OCI-LY1 (cell line): ENCODE data around the gene MIOX.

Source experiments
- H2AFZ ChIP-seq: fragments of 200-600 bp; sonication (generic), shearing (Covaris generic); 2 replicates; pipeline ENCODE4 v1.6.0; 2014; ENCODE audit warnings: antibody characterized with exemption, mild to moderate bottlenecking, low read length
- H3F3A ChIP-seq: fragments of 200-600 bp; sonication (generic), shearing (Covaris generic); 2 replicates; pipeline ENCODE4 v1.6.0; 2014; ENCODE audit warnings: mild to moderate bottlenecking, antibody characterized with exemption, low read length, moderate library complexity; ENCODE audit not compliant: insufficient read depth
- H3K27ac ChIP-seq: fragments of 200-600 bp; sonication (generic); 2 replicates; pipeline ENCODE4 v1.5.1; 2014; ENCODE audit warnings: low read length, mixed run types, mild to moderate bottlenecking, low read depth; ENCODE audit not compliant: poor library complexity, severe bottlenecking
- H3K27me3 ChIP-seq: fragments of 200-600 bp; sonication (generic); 2 replicates; pipeline ENCODE4 v1.6.0; 2014; ENCODE audit warnings: antibody characterized with exemption, mild to moderate bottlenecking, low read length, moderate library complexity; ENCODE audit not compliant: insufficient read depth
- H3K36me3 ChIP-seq: fragments of 200-600 bp; sonication (generic); 2 replicates; pipeline ENCODE4 v1.6.1; 2014; ENCODE audit warnings: mild to moderate bottlenecking, antibody characterized with exemption, low read length, moderate library complexity, mixed read lengths; ENCODE audit not compliant: insufficient read depth
- H3K4me1 ChIP-seq: fragments of 200-600 bp; sonication (generic); 2 replicates; pipeline ENCODE4 v1.5.1; 2014; ENCODE audit warnings: mild to moderate bottlenecking, low read length, moderate library complexity; ENCODE audit not compliant: insufficient read depth, severe bottlenecking
- H3K4me2 ChIP-seq: fragments of 200-600 bp; sonication (generic), shearing (Covaris generic); 2 replicates; pipeline ENCODE4 v1.6.1; 2014; ENCODE audit warnings: low read length
- H3K4me3 ChIP-seq: fragments of 200-600 bp; sonication (generic); 2 replicates; pipeline ENCODE4 v1.5.1; 2014; ENCODE audit warnings: low read length, low read depth, mild to moderate bottlenecking, mixed read lengths; ENCODE audit not compliant: poor library complexity, severe bottlenecking
- H3K79me2 ChIP-seq: fragments of 200-600 bp; shearing (Covaris generic); 2 replicates; pipeline ENCODE4 v1.6.1; 2016; ENCODE audit warnings: mixed run types, low read length, mixed read lengths; ENCODE audit not compliant: insufficient read depth
- H3K9ac ChIP-seq: fragments of 200-600 bp; sonication (generic), shearing (Covaris generic); 2 replicates; pipeline ENCODE4 v1.6.1; 2014; ENCODE audit warnings: mild to moderate bottlenecking, low read length, mixed read lengths
- H3K9me2 ChIP-seq: fragments of 200-600 bp; sonication (generic), shearing (Covaris generic); 2 replicates; pipeline ENCODE4 v1.6.1; 2014; ENCODE audit warnings: low read depth, mild to moderate bottlenecking, low read length, mixed read lengths
- H3K9me3 ChIP-seq: fragments of 200-600 bp; shearing (Covaris generic); 2 replicates; pipeline ENCODE4 v1.6.1; 2014; ENCODE audit warnings: low read length, mixed read lengths
- H4K20me1 ChIP-seq: fragments of 200-600 bp; sonication (generic), shearing (Covaris generic); 2 replicates; pipeline ENCODE4 v1.6.0; 2016; ENCODE audit warnings: mild to moderate bottlenecking, low read length; ENCODE audit not compliant: insufficient read depth
- CTCF ChIP-seq: fragments of 200-600 bp; sonication (generic), shearing (Covaris generic); IDR thresholded peaks from 2 replicates; pipeline ENCODE4 v1.5.1; 2017; ENCODE audit warnings: mild to moderate bottlenecking, antibody characterized with exemption, low read length, moderate library complexity, mixed read lengths
- EZH2 ChIP-seq: fragments of 200-600 bp; sonication (generic), shearing (Covaris generic); IDR thresholded peaks from 2 replicates; pipeline ENCODE4 v1.8.0; 2017; ENCODE audit warnings: borderline replicate concordance, mixed run types, mild to moderate bottlenecking, antibody characterized with exemption, low read length, moderate library complexity, mixed read lengths

Gene MIOX

DNA sequence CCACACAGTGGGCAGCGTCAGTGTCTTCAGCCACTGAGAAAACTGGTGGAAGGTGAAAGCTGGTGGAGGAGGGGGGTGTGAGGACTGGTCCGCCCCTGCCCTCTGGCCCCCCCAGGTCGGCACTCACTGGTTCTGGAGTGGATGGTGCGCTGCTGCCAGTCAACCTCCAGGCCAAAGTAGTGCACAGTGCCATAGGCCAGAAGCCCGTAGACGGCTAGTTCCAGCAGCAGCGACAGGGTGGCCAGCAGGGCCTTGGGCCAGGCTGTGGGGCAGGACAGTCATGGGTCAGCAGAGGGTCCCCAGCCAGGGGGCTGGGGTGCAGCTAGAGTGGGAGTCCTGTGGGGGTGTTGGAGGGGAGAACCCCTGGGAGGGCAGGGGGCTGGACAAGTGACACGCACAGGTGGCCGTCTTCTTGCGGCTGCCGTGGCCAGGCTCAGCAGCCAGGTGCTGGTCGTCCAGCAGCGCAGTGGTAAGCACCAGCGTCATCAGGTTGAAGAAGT, 18.7 kb downstream of the MIOX start:
- H3K27ac ChIP-seq = no peak overlapping the region
- no peak for TF ChIP-seq CTCF
- TF ChIP-seq EZH2 = no peak

DNA sequence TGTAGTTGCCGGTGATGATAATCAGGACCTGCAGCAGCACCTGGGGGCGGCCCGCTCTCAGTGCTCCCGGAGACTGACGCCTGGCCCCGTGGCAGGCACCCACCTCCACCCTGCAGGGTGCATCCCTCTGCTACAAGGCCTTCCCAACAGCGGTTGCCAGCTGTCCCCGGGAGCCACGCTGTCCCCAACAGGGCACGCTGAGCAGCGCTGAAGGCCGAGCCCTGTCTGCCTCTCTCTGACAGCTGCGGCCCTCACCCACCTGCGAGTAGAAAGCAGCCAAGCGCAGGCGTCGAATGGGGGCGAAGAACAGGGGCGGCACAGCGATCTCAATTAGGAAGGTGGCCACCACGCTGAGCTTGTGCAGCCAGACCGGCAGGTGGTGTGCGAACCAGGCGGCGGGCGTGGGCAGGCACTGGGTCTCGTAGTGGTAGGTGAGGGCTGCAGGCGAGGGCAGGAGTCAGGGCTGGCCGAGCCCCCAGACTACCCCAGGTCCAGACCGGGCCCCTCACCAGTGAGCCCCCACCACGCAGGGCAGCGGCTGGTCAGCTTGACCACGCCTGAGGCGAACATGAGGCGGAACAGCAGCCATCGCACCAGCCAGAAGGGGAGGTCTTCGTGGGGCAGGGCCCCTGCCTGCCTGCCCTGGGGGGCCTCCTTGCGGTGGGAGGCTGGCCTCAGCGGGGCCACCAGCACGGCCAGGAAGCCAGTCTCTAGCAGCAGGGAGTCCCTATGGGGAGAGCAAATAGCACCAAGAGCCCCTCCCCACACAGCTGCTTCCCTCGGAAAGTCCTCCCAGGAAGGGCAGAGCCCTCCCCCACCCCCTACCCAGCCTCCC, 19.3 kb downstream of the MIOX start:
- H3K4me3 ChIP-seq = peak overlapping the region; percentile 96
- no peak for TF ChIP-seq CTCF
- TF ChIP-seq EZH2 = no peak
- no peak overlapping the region for H2AFZ ChIP-seq
- H3K27ac ChIP-seq = no peak overlapping the region
- H3K36me3 ChIP-seq = peaks cover 22% of the 10 kb centered on the region
- H3K9me3 ChIP-seq = no peaks in the 10 kb centered on the region
- peaks cover 24% of the 10 kb centered on the region for H3K79me2 ChIP-seq
- H3K27me3 ChIP-seq = no peaks in the 10 kb centered on the region
- peak overlapping the region; percentile 94 for H3K9ac ChIP-seq
- peaks cover 26% of the 10 kb centered on the region for H3K4me1 ChIP-seq
- no peaks in the 10 kb centered on the region for H3K9me2 ChIP-seq
- H3K4me2 ChIP-seq = peak overlapping the region; percentile 98
- no peaks in the 10 kb centered on the region for H3F3A ChIP-seq
- no peaks in the 10 kb centered on the region for H4K20me1 ChIP-seq

More for the DNA sequence above, 18.7 kb downstream of the MIOX start:
- no peaks in the 10 kb centered on the region for H3K27me3 ChIP-seq
- H4K20me1 ChIP-seq = no peaks in the 10 kb centered on the region
- no peak overlapping the region for H3K4me3 ChIP-seq
- H3K36me3 ChIP-seq = peaks cover 18% of the 10 kb centered on the region
- H3K9me3 ChIP-seq = no peaks in the 10 kb centered on the region
- H3K9ac ChIP-seq = no peak overlapping the region
- H2AFZ ChIP-seq = no peak overlapping the region
- H3K79me2 ChIP-seq = peaks cover 19% of the 10 kb centered on the region
- no peak overlapping the region for H3K4me2 ChIP-seq
- peaks cover 23% of the 10 kb centered on the region for H3K4me1 ChIP-seq
- no peaks in the 10 kb centered on the region for H3F3A ChIP-seq
- no peaks in the 10 kb centered on the region for H3K9me2 ChIP-seq

GRCh38 chr22:50506611-50507420, 20.2 kb downstream of the MIOX start:
- H3F3A ChIP-seq = no peaks in the 10 kb centered on the region
- H3K4me1 ChIP-seq = peaks cover 26% of the 10 kb centered on the region
- TF ChIP-seq EZH2 = no peak
- TF ChIP-seq CTCF = no peak
- H3K9ac ChIP-seq = peak overlapping the region; percentile 94
- H3K27ac ChIP-seq = peak overlapping the region; percentile 52
- peak overlapping the region; percentile 96 for H3K4me3 ChIP-seq
- H3K79me2 ChIP-seq = peaks cover 24% of the 10 kb centered on the region
- no peaks in the 10 kb centered on the region for H3K9me2 ChIP-seq
- H2AFZ ChIP-seq = no peak overlapping the region
- no peaks in the 10 kb centered on the region for H3K27me3 ChIP-seq
- H3K9me3 ChIP-seq = no peaks in the 10 kb centered on the region
- no peaks in the 10 kb centered on the region for H4K20me1 ChIP-seq
- peaks cover 25% of the 10 kb centered on the region for H3K36me3 ChIP-seq
- H3K4me2 ChIP-seq = peak overlapping the region; percentile 98
